TTC549 (cell line): Measurements from ENCODE around the gene FLCN.

Source experiments
- FAIRE-seq: peaks from 2 replicates; lab custom pipeline; 2012; peaks lifted over from hg19 to GRCh38; lab: Jason Lieb, UNC

Gene FLCN

DNA sequence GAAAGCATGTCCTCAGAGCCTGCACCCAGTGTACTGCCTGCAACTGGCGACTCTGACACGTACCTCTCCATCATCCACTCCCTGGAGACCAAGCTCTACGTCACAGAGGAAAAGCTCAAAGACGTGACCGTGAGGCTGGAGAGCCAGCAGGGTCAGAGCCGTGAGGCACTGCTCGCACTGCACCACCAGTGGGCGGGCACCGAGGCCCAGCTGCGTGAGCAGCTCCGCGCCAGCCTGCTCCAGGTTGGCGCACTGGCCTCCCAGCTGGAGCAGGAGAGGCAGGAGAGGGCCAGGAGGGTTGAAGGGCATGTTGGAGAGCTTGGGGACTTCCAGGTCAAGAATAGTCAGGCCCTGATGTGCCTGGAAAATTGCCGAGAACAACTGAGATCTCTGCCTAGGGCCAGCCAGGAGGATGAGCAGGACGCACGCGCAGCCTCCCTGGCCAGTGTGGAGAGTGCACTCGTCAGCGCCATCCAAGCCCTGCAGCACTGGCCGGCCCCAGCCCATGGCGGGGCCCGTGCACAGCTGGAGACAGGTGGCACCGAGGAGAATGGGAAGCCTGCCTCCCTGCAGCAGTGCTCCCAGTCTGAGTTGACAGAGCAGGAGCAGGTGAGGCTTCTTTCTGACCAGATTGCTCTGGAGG lies 71.2 kb downstream of the FLCN start:
- no peak for FAIRE-seq

DNA sequence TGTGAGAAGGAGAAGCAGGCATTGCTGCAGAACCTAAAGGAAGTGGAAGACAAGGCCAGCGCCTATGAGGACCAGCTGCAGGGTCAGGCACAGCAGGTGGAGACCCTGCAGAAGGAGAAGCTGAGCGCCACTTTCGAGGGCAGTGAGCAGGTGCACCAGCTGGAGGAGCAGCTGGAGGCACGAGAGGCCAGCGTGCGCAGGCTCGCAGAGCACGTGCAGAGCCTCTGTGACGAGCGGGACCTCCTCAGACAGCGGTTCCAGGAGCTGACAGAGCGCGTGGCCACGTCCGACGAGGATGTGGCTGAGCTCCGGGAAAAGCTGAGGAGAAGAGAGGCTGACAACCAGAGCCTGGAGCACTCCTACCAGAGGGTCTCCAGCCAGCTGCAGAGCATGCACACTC lies 72.3 kb downstream of the FLCN start:
- FAIRE-seq: no peak

DNA sequence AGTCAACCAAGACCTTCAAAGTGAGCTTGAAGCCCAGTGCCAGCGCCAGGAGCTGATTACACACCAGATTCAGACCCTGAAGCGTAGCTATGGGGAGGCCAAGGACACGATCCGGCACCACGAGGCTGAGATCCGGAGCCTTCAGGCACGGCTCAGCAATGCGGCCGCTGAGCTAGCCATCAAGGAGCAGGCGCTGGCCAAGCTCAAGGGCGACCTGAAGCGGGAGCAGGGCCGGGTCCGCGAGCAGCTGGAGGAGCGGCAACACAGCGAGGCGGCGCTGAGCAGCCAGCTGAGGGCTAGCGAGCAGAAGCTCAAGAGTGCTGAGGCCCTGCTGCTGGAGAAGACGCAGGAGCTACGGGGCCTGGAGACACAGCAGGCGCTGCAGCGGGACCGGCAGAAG lies 72.8 kb downstream of the FLCN start:
- FAIRE-seq: no peak
